GM19025 (cell line): ENCODE measurements around the gene STX16.
"Not testable (repeated sequence)": the region's sequence is repeated elsewhere in the genome, so short reads cannot be mapped to it uniquely, and the experiment has no call there.

Experiments
- ATAC-seq: cut with Tn5 transposase; IDR thresholded peaks from one replicate; pipeline ENCODE4 v1.9.1; 2021; ENCODE audit warnings: mild to moderate bottlenecking, low read depth, moderate library complexity; ENCODE audit not compliant: unreplicated experiment

The STX16 gene

DNA sequence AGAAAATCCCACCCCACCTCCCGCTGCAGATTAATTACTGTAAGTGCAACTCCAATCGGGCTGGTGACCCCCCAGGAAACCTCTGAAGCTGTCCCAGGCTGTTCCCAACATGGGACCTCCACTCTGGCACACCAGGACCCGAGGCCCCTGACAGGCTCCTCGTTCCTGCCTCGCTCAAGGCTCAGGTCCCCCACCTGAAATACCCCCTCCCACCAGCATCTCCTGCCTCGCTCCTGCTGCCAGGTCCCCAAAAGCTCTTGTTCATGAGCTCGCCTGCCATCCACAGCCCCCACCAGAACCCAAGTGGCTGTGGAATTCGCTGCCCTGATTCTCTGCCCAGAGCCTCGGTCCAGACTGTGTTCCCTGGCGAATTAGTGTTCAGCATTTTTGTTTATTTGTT lies 67.6 kb downstream of the STX16 start:
- ATAC-seq, result no peak

DNA sequence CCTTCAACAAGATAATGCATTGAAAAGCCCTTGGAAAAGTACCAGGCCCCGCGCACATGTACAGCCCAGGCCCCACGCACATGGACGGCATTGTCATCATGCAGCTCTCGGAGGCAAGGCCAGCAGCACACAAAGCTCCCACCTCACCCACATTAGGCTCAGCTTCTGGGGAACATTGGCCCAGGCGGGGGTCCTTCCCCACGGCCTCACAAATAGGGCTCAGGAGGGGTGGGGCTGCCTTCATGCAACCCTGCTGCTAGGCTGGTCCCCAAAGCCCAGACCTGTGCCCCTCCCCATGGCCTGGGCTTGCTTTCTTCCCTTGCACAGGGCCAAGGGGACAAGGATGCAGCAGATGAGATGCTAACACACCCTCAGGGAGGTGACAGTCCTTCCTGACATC lies 68.2 kb downstream of the STX16 start:
- no peak for ATAC-seq

DNA sequence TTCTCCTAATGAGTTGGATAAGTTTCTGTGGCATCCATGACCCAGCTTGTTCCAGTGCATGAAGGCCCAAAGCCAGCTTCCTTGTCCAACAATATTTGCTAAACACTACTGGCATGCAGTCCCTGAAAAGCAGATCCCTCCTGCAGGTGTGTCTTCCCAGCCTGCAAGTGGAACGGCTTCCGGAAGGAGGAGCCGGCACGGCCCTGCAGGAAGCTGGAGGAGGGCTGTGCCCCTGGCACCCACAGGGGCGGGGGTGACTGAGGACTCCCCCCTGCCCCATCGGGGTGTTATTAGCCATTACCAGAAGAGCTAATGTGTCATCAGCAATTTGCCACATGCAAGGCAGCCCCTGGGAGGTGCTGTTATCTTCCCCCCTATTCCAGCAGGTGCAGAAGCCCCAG lies 68.9 kb downstream of the STX16 start:
- no peak for ATAC-seq

DNA sequence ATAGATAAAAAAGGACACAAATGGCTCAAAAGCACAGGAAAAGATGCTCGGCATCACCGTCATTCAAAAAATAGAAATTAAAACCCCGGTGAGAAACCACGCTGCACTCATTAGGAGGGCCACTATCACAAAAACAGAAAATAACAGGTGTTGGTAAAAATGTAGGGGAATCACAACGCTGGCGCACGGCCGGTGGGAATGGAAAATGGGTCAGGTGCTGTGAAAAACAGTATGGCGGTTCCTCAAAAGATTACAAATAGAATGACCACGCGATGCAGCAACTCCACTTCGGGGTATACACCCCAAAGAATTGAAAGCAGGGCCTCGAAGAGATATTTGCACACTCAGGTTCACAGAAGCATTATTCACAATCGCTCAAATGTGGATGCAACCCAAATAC lies 69.8 kb downstream of the STX16 start:
- ATAC-seq, result no peak

DNA sequence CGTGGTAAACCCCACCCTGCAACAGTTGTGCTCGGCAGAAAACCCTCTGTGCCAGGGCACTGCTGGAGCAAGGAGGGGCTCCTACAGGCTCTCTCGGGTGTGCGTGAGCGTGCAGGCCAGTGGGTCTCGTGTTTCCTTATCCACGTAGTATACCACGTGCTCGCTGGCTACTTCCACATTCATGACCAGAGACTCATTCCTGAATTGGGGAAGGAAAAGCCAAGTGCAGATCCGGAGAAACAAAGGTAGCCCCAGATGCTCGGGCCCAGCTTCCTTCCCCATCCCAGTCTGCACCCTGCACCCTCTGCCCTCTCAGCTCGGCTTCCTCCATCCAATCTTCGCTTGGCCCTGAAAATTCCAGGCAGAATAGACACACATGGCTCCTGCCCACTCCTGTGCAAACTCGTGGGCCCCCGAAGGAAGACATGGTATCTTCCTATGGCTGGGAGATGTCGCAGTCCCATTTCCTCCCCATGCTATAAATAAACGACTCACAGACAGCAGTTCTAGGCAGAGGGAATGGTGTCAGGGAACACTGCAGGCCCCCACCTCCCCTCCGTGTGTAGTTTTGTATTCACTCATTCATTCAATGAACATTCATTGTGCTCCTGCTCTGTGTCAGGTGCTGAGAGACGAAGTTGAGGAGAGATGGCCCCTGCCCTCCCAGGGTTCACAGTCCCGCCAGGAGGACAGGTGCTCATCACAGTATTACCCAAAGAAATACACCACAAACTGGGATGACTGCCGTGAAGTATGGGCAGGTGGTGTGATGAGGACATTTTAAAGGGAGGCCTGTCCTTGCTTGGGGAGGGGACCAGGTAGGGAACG lies 71.1 kb downstream of the STX16 start:
- ATAC-seq, result no peak

DNA sequence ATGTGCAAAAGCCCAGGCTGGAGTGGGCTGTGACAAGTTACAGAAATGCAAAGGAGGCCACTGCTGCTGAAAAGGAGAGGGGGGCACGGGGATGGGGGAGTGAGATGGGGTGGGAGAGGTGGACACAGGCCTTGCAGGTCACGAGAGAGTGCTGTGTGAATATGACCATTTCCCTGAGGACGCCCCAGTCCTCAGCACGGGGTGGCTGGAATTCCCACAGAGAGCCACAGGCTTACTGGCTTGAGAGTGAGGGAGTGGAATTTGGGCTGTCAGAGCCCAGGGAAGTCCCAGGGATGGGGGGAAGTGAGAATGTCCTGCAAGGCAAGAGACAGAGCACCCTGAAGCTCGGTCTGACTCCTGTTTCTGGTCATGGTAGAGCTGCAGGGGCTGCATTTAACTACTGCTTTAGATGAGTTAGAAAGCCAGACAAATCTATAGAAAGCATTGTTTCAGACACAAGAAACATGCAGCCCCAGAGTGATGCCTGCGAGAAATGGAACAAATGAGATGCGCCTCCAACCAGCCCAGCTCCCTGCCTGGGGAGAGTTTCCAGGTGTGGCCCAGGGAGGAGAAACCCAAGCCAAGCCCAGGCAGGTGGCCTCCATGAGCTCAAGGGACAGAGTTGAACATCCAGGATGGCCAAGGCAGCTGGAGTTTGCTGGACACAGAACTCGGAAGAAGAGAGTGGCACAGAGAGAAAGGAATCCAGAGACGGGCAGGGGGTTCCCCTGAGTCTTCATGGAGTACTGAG lies 72.0 kb downstream of the STX16 start:
- ATAC-seq, result no peak

DNA sequence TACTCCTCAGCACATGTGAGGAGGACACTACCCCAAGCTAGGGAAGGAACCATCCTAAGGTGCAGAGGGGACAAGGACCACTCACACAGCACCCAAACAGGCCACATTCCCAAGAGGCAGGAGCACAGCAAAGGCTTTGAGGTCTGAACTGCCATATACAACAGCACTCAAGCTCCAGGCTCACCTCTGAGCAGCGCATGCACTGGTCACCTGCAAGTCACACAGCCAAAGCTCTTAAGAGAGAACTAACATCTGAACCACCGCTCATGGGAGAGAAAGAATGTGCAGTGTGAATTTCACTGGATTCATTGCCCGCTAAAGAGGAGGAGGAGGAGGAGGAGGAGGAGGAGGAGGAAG lies 72.5 kb downstream of the STX16 start:
- ATAC-seq, result no peak

DNA sequence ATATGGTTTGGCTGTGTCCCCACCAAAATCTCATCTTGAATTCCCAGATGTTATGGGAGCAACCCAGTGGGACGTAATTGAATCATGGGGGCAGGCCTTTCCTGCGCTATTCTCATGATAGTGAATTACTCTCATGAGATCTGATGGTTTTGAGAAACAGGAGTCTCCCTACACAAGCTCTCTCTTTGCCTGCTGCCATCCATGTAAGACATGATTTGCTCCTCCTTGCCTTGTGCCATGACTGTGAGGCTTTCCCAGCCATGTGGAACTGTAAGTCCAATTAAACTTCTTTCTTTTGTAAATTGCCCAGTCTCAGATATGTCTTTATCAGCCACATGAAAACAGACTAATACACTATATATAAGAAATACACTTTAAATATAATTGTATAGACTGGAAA lies 75.1 kb downstream of the STX16 start:
- not testable (repeated sequence) for ATAC-seq
